Brain microvascular endothelial cell (primary cell): ENCODE results near the gene SSRP1.

Experiments used
- DNase-seq: peaks from one replicate; pipeline ENCODE4 v3.0.0-alpha.2; 2020
- H3K27ac ChIP-seq: fragments of 250-450 bp; sonication (Bioruptor Pico); 2 replicates; pipeline ENCODE4 v1.5.1; 2020; ENCODE audit warnings: mild to moderate bottlenecking, moderate library complexity
- H3K27me3 ChIP-seq: fragments of 250-450 bp; sonication (Bioruptor Pico); replicated peaks from 2 replicates; pipeline ENCODE4 v1.5.1; 2020; ENCODE audit warnings: mild to moderate bottlenecking
- H3K36me3 ChIP-seq: fragments of 250-450 bp; sonication (Bioruptor Pico); replicated peaks from 2 replicates; pipeline ENCODE4 v1.5.1; 2020; ENCODE audit warnings: mild to moderate bottlenecking
- H3K4me3 ChIP-seq: 2 replicates; pipeline ENCODE4 v1.5.1; 2011; ENCODE audit warnings: low read depth, mild to moderate bottlenecking, control low read depth, low read length, moderate library complexity
- CTCF ChIP-seq: IDR thresholded peaks from 2 replicates; pipeline ENCODE4 v1.5.1; 2011; ENCODE audit warnings: low read depth, mild to moderate bottlenecking, moderate library complexity, low read length, control low read depth, inconsistent platforms; ENCODE audit errors: missing control alignments
- in situ Hi-C: cut with HindIII; loops from 2 replicates; pipeline ENCODE4 v1.10.0; 2017; ENCODE audit warnings: low sequenced_read_pairs, low pct_ligation_motif_present

Gene SSRP1

GRCh38 chr11:57315491-57315890 lies 20.2 kb downstream of the SSRP1 start:
- no peak for TF ChIP-seq CTCF
- Histone ChIP-seq H3K27ac (peak overlapping the region; percentile 43), H3K36me3 (peaks cover 83% of the 10 kb centered on the region), H3K27me3 (no peaks in the 10 kb centered on the region), H3K4me3 (no peak overlapping the region)
- in situ Hi-C loops = no loop called here
- peak; percentile 54 for DNase-seq

DNA sequence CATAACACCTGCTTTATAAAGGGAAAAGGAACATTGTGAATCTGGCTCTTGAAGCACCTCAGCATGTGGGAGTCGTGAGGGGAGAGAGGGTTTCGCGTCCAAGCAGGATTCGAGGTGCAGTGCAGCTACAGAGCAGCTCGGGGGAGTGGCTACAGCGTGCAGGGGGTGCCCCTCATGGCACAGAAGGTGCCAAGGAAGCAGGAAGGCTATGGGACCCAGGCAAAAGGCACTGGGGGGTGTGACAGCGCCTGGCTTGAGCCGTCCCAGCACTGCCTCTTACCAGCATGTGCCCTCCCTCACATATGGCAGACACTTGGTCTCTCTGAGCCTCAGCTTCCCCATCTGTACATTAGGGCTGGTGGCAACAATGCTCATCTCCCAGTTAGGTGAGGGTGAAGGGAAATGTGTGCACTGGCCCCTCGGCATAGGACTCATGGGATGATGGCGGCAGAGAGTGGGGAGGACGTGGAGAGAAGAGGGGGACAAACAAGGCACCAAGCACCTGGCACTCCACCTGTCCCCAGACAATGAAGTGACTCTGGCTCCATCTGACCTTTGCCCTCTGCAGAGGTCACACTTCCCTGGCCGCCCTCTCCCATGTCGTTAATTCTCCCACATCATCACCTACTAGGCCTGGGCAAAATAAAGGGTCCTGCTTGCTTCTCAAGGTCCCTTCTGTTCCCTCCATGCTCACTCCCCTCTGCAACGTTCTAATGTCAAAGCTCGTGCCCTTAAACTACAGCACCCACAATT lies 21.3 kb downstream of the SSRP1 start:
- H3K36me3 ChIP-seq = peaks cover 87% of the 10 kb centered on the region
- no peak overlapping the region for H3K4me3 ChIP-seq
- no peaks in the 10 kb centered on the region for H3K27me3 ChIP-seq
- H3K27ac ChIP-seq = no peak overlapping the region
- no peak for DNase-seq
- in situ Hi-C loops = no loop called here
- TF ChIP-seq CTCF = no peak

DNA sequence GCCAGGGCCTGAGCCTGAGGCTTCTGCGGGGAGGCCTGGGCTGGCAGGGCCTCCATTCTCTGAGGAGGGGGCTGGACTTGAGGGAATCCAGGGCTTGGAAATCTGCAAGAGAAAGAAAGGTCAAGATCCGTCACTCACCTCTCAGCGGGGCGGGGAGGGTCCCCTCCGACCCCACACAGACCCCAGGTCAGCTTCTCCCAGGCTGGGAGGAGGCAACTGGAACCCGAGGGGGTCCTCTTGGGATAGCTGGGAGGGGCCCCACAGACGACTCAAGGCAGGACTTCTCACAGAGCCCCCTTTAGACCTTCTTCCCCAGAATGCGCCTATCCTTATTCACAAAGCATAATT lies 21.9 kb downstream of the SSRP1 start:
- TF ChIP-seq CTCF = no peak
- Histone ChIP-seq H3K4me3 (no peak overlapping the region), H3K36me3 (peaks cover 89% of the 10 kb centered on the region), H3K27ac (no peak overlapping the region), H3K27me3 (no peaks in the 10 kb centered on the region)
- in situ Hi-C loops = no loop called here
- DNase-seq = no peak

DNA sequence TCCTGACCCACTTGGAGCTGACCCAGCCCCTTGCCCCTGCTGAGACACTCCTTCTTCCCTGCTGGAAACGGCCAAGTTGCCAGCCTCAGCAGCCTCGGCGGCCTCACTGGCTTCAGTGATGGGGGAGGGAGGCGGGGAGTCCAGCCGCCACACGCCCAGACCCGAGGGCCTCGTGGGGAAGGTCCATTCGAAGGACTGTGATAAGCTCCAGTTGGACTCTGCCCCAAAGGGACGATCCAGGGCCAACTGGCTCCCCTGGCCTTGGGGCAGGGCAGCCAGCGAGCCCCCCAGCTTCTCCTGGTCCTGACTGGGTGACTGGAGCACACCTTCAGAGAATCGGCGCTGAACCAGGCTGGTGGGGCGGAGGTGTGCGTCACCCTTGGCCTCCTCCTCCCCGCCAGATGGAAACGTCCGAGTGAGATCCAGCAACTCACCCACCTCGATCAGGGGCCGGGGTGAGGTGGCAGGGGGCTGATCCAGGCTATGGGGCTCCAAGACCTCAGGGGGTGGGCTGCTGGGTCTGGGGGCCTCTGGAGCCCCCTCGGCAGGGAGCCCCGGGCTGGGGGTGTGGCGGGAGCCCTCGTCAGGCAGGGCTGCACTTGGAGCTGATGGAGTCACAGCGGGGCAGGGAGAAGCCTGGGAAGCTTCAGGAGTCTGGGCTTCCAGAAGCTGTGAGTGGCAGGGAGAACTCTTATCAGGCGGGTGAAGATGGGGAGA lies 22.5 kb downstream of the SSRP1 start:
- DNase-seq = no peak
- TF ChIP-seq CTCF = no peak
- Histone ChIP-seq H3K36me3 (peaks cover 84% of the 10 kb centered on the region), H3K27me3 (no peaks in the 10 kb centered on the region), H3K27ac (no peak overlapping the region), H3K4me3 (no peak overlapping the region)
- in situ Hi-C loops = no loop called here

GRCh38 chr11:57312511-57313021 lies 23.1 kb downstream of the SSRP1 start:
- Histone ChIP-seq H3K27me3 (no peaks in the 10 kb centered on the region), H3K27ac (no peak overlapping the region), H3K4me3 (no peak overlapping the region), H3K36me3 (peaks cover 81% of the 10 kb centered on the region)
- no peak for TF ChIP-seq CTCF
- DNase-seq = no peak
- in situ Hi-C loops = no loop called here
